Measurements from ENCODE around the gene TMEM82. TPM values are rescaled to one million over a fixed set of nuclear protein-coding genes. Genes with fewer than 3 reads are reported as not detected.
A peak's percentile ranks its signal among the peaks of the same experiment; 100 is the strongest.

TMEM82 gene
- total and polyA plus RNA-seq, 2 experiments from 2014 or later = 0.51 TPM; not detected in 1

- Histone ChIP-seq H3K27ac (no peak overlapping the region), H3K4me3 (no peak overlapping the region), H3K4me1 (ENCODE audit: low read depth) (peaks cover 31% of the 10 kb centered on the region), H3K36me3 (peaks cover 26% of the 10 kb centered on the region), H3K27me3 (no peaks in the 10 kb centered on the region), H3K9me3 (ENCODE audit: low read depth) (no peaks in the 10 kb centered on the region)
- TF ChIP-seq, protein P1, sequence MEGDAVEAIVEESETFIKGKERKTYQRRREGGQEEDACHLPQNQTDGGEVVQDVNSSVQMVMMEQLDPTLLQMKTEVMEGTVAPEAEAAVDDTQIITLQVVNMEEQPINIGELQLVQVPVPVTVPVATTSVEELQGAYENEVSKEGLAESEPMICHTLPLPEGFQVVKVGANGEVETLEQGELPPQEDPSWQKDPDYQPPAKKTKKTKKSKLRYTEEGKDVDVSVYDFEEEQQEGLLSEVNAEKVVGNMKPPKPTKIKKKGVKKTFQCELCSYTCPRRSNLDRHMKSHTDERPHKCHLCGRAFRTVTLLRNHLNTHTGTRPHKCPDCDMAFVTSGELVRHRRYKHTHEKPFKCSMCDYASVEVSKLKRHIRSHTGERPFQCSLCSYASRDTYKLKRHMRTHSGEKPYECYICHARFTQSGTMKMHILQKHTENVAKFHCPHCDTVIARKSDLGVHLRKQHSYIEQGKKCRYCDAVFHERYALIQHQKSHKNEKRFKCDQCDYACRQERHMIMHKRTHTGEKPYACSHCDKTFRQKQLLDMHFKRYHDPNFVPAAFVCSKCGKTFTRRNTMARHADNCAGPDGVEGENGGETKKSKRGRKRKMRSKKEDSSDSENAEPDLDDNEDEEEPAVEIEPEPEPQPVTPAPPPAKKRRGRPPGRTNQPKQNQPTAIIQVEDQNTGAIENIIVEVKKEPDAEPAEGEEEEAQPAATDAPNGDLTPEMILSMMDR (IDR thresholded peaks at IDR 0.05; ENCODE audit: low read depth, low read length) = no peak
- no peak for DNase-seq (ENCODE audit: low read depth in 1 of 2, low spot score in 1 of 2)
Observed at GRCh38 chr1:15764890-15765289, 22.6 kb downstream of the TMEM82 start.

DNA sequence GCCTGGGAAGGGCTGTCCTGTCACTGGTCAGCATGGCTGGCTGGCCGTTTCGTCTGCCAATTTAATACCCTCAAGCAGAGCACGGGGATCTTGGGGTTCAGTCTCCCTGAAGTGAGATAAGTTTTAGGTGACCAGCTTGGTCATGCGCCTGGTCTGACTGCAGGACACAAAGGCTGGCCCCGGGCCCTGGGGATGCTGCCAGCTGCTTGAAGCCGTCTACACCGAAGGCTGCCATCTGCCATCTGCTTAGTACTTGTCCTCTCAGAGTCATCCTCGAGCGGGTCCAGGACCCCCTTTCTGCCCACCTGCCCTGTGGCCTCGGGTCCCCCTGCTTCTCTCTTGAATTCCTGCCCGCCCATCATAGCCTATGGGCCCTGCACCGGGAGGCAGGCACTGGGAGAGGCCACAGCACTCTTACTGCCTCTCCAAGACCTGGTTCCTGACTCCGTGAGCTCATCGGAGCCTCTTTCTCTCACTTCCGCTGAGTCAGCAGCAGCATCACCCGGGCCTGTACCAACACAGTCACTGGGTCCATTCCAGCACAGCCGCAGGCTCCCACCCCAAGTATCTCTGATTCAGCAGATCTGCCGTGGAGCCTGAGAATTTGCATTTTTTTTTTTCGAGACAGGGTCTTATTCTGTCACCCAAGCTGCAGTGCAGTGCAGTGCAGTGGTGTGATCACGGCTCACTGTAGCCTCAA, 23.3 kb downstream of the TMEM82 start:
- peaks cover 33% of the 10 kb centered on the region for H3K36me3 ChIP-seq
- H3K4me1 ChIP-seq (ENCODE audit: low read depth) = peaks cover 24% of the 10 kb centered on the region
- no peaks in the 10 kb centered on the region for H3K9me3 ChIP-seq (ENCODE audit: low read depth)
- no peaks in the 10 kb centered on the region for H3K27me3 ChIP-seq
- no peak overlapping the region for H3K4me3 ChIP-seq
- TF ChIP-seq, protein P1 (IDR thresholded peaks at IDR 0.05; ENCODE audit: low read depth, low read length) = no peak
- no peak overlapping the region for H3K27ac ChIP-seq
- peak in 1 of 2 donors; percentile 81 for DNase-seq (ENCODE audit: low read depth in 1 of 2, low spot score in 1 of 2)

DNA sequence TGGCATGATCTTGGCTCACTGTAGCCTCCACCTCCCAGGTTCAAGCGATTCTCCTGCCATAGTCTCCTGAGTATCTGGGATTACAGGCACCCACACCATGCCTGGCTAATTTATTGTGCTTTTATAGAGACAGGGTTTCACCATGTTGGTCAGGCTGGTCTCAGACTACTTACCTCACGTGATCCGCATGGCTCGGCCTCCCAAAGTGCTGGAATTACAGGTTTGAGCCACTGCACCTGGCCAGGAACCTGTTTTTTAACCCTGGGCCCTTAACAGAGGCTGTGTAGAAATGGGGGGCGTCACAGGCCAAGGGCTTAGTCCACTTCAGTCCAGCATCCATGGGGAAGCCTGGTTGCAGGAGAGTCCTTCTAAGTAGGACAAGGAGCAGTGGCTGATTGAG, 25.6 kb downstream of the TMEM82 start:
- no peak for DNase-seq (ENCODE audit: low read depth in 1 of 2, low spot score in 1 of 2)
- Histone ChIP-seq H3K4me3 (no peak overlapping the region), H3K9me3 (ENCODE audit: low read depth) (no peaks in the 10 kb centered on the region), H3K4me1 (ENCODE audit: low read depth) (peaks cover 2% of the 10 kb centered on the region), H3K27ac (no peak overlapping the region), H3K27me3 (no peaks in the 10 kb centered on the region), H3K36me3 (peaks cover 56% of the 10 kb centered on the region)
- TF ChIP-seq, protein P1 (IDR thresholded peaks at IDR 0.05; ENCODE audit: low read depth, low read length) = no peak

GRCh38 chr1:15768388-15768787, 26.1 kb downstream of the TMEM82 start:
- Histone ChIP-seq H3K27ac (no peak overlapping the region), H3K4me1 (ENCODE audit: low read depth) (no peaks in the 10 kb centered on the region), H3K9me3 (ENCODE audit: low read depth) (no peaks in the 10 kb centered on the region), H3K36me3 (peaks cover 57% of the 10 kb centered on the region), H3K4me3 (no peak overlapping the region), H3K27me3 (no peaks in the 10 kb centered on the region)
- TF ChIP-seq, protein P1 (IDR thresholded peaks at IDR 0.05; ENCODE audit: low read depth, low read length) = no peak
- no peak for DNase-seq (ENCODE audit: low read depth in 1 of 2, low spot score in 1 of 2)

DNA sequence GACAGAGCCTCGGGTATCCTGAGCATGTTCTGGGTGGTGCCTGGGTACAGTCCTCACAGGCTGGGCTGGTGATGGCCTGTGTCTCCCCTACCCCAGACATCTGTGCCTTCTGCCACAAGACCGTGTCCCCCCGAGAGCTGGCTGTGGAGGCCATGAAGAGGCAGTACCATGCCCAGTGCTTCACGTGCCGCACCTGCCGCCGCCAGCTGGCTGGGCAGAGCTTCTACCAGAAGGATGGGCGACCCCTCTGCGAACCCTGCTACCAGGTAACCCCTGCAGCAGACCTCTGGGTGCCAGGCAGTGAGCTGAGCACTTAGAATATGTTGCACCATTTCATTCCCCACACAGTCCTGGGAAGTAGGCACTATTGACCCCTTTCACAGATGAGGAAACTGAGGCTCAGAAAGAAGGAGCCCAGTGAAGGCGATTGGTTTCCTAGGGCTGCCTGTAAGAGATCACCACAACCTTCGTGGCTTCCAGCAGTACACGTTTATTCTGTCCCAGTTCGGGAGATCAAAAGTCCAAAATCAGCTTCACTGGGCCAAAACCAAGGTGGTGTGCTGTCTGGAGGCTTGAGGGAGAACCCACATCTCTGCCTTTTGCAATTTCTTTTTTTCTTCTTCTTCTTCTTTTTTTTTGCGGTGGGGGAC, 28.1 kb downstream of the TMEM82 start:
- Histone ChIP-seq H3K4me3 (no peak overlapping the region), H3K36me3 (peaks cover 54% of the 10 kb centered on the region), H3K4me1 (ENCODE audit: low read depth) (no peaks in the 10 kb centered on the region), H3K27me3 (no peaks in the 10 kb centered on the region), H3K9me3 (ENCODE audit: low read depth) (no peaks in the 10 kb centered on the region), H3K27ac (no peak overlapping the region)
- TF ChIP-seq, protein P1 (IDR thresholded peaks at IDR 0.05; ENCODE audit: low read depth, low read length) = no peak
- DNase-seq (ENCODE audit: low read depth in 1 of 2, low spot score in 1 of 2) = no peak

All from cardiac muscle cell (in vitro differentiated cells and primary cell).